GM12874 (cell line): ENCODE results near the gene DNAH11.

Source experiments
- CTCF ChIP-seq: IDR thresholded peaks from 2 replicates; pipeline ENCODE4 v1.5.1; 2011; ENCODE audit warnings: low read depth, mild to moderate bottlenecking, control low read depth, low read length, moderate library complexity; ENCODE audit not compliant: insufficient read depth

DNAH11 gene

GRCh38 chr7:21508538-21508937, 34.3 kb upstream of the DNAH11 start:
- TF ChIP-seq CTCF: no peak

- TF ChIP-seq CTCF: no peak
Measured at GRCh38 chr7:21514062-21514461, 28.8 kb upstream of the DNAH11 start.

- TF ChIP-seq CTCF: no peak
Measured at GRCh38 chr7:21524680-21525079, 18.2 kb upstream of the DNAH11 start.

- TF ChIP-seq CTCF: peak; percentile 8; the same call in 1 of the 2 replicates
Measured at GRCh38 chr7:21526007-21526406, 16.8 kb upstream of the DNAH11 start.

GRCh38 chr7:21526448-21526847, 16.4 kb upstream of the DNAH11 start:
- TF ChIP-seq CTCF: no peak

GRCh38 chr7:21538936-21539495, 3.8 kb upstream of the DNAH11 start:
- TF ChIP-seq CTCF: no peak

- no peak for TF ChIP-seq CTCF
Measured at GRCh38 chr7:21543528-21544302, 876 bp downstream of the DNAH11 start.
